KOPT-K1 (cell line): Measurements from ENCODE around the gene LTBP1.
"Not testable (repeated sequence)": the region's sequence is repeated elsewhere in the genome, so short reads cannot be mapped to it uniquely, and the experiment has no call there.

ENCODE experiments used
- H3K27ac ChIP-seq: fragments of 200-600 bp; sonication (generic); 2 replicates; pipeline ENCODE4 v1.5.1; 2016; ENCODE audit warnings: antibody characterized with exemption, mild to moderate bottlenecking, low read depth, low read length; ENCODE audit not compliant: poor library complexity, severe bottlenecking
- H3K36me3 ChIP-seq: fragments of 200-600 bp; sonication (generic); 2 replicates; pipeline ENCODE4 v1.5.1; 2017; ENCODE audit warnings: antibody characterized with exemption, mild to moderate bottlenecking, low read length, moderate library complexity; ENCODE audit not compliant: insufficient read depth
- H3K9me3 ChIP-seq: fragments of 200-600 bp; sonication (generic); 2 replicates; pipeline ENCODE4 v1.5.1; 2017; ENCODE audit warnings: antibody characterized with exemption, low read length, mild to moderate bottlenecking; ENCODE audit not compliant: insufficient read depth, poor library complexity, severe bottlenecking

The LTBP1 gene

DNA sequence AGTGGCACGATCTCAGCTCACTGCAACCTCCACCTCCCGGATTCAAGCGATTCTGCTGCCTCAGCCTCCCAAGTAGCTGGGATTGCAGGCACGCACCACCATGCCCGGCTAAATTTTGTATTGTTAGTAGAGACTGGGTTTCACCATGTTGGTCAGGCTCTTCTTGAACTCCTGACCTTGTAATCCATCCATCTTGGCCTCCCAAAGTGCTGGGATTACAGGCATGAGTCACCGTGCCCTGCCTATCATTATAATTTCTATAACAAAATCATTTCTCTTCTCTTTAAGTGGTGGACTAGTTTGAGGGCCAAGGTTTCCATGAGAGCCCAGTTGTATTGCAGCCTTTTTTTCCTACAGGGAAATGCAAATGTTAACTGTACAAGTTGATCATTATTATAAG, 442.9 kb downstream of the LTBP1 start:
- H3K27ac ChIP-seq, H3K36me3 ChIP-seq, H3K9me3 ChIP-seq: not testable (repeated sequence)

DNA sequence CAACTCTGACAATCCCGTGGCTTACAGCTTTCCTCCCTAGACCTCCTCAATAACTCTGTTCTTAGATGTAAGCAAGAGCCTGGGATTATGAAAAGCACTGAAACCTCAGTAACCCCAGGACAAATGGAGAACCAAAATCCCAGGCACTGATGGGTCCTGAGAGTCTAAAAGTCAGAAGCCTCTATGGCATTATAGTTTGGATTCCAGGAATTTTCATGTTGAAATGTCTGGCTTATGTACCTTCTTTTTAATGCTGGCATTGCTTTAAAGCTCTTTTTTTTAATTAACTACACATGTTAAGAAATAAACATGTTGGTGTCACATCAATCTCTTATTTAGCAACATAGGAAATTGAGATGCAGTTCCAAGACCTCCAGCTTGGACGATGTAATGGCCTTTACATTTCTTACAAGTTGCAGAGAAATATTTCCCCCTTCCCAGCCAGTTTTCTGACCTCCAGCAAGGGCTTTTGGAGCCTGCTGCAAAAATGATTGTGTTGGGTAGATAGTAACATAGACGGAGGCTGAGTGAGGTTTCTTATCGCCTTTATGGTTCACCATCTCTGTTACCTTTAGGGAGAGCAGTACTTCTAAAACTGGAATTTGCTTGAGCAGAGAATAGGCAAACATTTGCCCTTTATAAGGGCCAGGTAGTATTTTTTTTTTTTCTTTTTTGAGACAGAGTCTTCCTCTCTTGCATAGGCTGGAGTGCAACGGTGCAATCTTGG, 444.9 kb downstream of the LTBP1 start:
- Histone ChIP-seq H3K27ac (no peak overlapping the region), H3K9me3 (no peaks in the 10 kb centered on the region), H3K36me3 (no peaks in the 10 kb centered on the region)

- Histone ChIP-seq H3K27ac (no peak overlapping the region), H3K9me3 (no peaks in the 10 kb centered on the region), H3K36me3 (no peaks in the 10 kb centered on the region)
Measured at GRCh38 chr2:33392366-33392765, 445.6 kb downstream of the LTBP1 start.

GRCh38 chr2:33395034-33395433, 448.3 kb downstream of the LTBP1 start:
- no peaks in the 10 kb centered on the region for H3K36me3 ChIP-seq
- H3K27ac ChIP-seq = no peak overlapping the region
- H3K9me3 ChIP-seq = no peaks in the 10 kb centered on the region

- Histone ChIP-seq H3K36me3 (no peaks in the 10 kb centered on the region), H3K27ac (no peak overlapping the region), H3K9me3 (no peaks in the 10 kb centered on the region)
Measured at GRCh38 chr2:33395655-33396249, 449.0 kb downstream of the LTBP1 start.

- Histone ChIP-seq H3K27ac (no peak overlapping the region), H3K36me3 (no peaks in the 10 kb centered on the region), H3K9me3 (peaks cover 13% of the 10 kb centered on the region)
Measured at GRCh38 chr2:33404321-33404720, 457.6 kb downstream of the LTBP1 start.

GRCh38 chr2:33406622-33407021, 459.9 kb downstream of the LTBP1 start:
- no peak overlapping the region for H3K27ac ChIP-seq

DNA sequence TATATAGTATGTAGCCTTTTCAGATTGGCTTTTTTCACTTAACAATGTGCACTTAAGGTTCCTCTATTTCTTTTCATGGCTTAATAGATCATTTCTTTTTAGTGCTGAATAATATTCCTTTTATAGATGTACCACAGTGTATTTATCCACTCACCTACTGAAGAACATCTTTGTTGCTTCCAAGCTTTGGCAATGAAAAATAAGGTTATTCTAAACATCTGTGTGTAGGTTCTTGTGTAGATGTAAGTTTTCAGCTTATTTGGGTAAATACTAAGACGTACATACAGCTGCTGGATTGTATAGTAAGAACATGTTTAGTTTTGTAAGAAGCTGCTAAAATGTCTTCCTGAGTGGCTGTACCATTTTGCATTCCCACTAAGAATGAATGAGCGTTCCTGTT, 461.4 kb downstream of the LTBP1 start:
- H3K9me3 ChIP-seq = peaks cover 13% of the 10 kb centered on the region
- H3K36me3 ChIP-seq = no peaks in the 10 kb centered on the region
- no peak overlapping the region for H3K27ac ChIP-seq

More at GRCh38 chr2:33406622-33407021, 459.9 kb downstream of the LTBP1 start:
- Histone ChIP-seq H3K36me3 (no peaks in the 10 kb centered on the region), H3K9me3 (peaks cover 13% of the 10 kb centered on the region)

- Histone ChIP-seq H3K27ac (no peak overlapping the region), H3K9me3 (peaks cover 13% of the 10 kb centered on the region), H3K36me3 (no peaks in the 10 kb centered on the region)
Measured at GRCh38 chr2:33409417-33409955, 462.7 kb downstream of the LTBP1 start.

DNA sequence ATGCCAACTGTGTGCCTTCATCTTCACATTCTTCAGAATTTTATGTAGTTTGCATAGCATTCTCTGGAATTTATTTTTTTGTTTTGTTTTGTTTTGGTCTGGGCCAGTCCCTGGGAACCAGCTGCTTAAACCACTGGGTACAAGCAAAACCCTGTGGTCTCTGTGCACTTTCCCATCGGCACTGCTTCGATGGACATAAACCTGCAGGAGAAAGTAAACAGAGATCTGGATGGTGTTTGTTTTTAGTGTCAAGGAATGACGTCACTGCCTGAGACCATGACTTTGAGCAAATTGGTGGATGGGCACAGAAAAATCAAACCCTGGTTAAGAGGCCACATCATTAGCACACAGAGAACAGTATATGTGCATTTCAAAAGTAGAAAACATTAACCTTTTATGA, 465.0 kb downstream of the LTBP1 start:
- no peaks in the 10 kb centered on the region for H3K36me3 ChIP-seq
- peaks cover 13% of the 10 kb centered on the region for H3K9me3 ChIP-seq
- no peak overlapping the region for H3K27ac ChIP-seq

DNA sequence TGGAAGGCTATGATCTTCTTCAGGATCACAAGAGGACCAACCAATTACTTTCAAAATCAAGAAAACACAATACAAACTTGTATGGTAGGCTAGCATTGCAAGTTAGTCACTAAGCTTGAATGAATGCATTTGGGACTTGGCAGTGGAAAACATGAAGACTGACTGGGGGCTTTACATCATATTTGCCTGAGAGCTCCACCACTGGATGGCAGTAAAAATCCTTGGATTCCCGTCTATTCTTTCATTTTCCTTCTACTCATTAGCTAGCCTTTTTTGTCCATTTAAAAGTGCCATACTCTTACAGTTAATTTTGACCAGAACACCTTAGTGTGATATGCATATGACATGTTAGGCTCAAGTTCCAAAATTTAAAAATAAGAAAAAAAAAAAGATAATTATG, 466.2 kb downstream of the LTBP1 start:
- Histone ChIP-seq H3K27ac (no peak overlapping the region), H3K9me3 (peaks cover 9% of the 10 kb centered on the region), H3K36me3 (no peaks in the 10 kb centered on the region)

- Histone ChIP-seq H3K9me3 (no peaks in the 10 kb centered on the region), H3K27ac (no peak overlapping the region), H3K36me3 (no peaks in the 10 kb centered on the region)
Measured at GRCh38 chr2:33419581-33420200, 472.9 kb downstream of the LTBP1 start.

DNA sequence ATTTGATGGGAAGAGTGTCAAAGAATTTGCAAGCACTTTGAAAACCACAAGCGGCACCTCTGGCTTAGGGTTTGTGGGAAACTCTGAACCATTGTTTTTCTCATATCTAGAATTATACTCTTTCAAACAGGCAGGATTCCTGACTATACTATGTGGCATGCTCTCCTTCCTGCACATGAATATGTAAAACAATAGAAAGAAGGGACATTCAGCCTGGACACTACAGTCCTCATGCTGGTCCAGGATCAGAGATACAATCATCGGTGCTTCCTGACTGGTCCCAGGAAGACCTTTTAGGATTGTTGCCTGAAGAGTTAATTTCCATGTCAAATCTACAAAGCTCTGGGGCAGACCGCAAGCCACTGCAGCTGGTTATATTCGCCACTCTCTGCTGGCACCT, 474.0 kb downstream of the LTBP1 start:
- Histone ChIP-seq H3K9me3 (no peaks in the 10 kb centered on the region), H3K36me3 (no peaks in the 10 kb centered on the region), H3K27ac (no peak overlapping the region)

DNA sequence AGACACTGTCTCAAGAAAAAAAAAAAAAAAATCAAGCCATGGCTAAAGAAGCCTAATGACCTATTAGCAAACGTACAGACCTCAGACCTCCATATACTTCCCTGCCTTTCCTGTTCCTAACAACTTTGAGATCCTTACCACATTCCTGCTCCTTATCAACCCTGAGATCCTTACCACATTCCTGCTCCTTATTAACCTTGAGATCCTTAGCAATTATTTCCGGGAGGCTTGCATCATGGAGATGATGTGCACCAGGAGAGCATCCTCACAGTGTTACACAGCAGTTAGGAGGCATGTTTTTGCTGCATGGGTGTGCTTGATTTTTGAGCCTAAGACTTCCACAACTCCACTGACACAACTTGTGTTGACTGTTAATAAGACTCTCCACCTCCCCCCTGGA, 475.1 kb downstream of the LTBP1 start:
- H3K27ac ChIP-seq = no peak overlapping the region
- no peaks in the 10 kb centered on the region for H3K9me3 ChIP-seq
- H3K36me3 ChIP-seq = no peaks in the 10 kb centered on the region

DNA sequence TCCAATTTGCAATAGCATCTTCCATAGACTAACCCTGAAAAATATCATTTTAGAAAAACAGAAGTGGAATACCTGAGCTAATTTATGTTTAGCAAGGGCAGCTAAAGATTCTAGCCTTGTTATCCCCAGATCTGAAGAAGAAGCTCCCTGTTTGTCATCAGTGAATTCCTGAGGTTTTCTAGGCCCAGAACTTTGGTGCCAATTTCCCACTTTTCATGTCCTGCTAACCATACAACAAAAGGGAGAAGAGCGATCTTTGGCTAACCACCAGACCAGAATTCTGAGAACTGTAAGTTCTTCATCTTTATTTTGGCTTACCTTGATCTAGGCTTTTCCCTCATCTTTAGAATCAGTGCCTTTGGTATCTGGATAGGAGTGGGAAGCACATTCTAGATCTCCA, 478.4 kb downstream of the LTBP1 start:
- Histone ChIP-seq H3K9me3 (no peaks in the 10 kb centered on the region), H3K36me3 (no peaks in the 10 kb centered on the region), H3K27ac (no peak overlapping the region)
